Activated CD4-positive, CD25-positive, alpha-beta regulatory T cell (primary cell): ENCODE data around the gene ZMIZ1.

ENCODE experiments used
- DNase-seq, 4 experiments: peaks; one replicate each; lab custom pipeline; 2025; lab: John Stamatoyannopoulos, UW

ZMIZ1 gene

DNA sequence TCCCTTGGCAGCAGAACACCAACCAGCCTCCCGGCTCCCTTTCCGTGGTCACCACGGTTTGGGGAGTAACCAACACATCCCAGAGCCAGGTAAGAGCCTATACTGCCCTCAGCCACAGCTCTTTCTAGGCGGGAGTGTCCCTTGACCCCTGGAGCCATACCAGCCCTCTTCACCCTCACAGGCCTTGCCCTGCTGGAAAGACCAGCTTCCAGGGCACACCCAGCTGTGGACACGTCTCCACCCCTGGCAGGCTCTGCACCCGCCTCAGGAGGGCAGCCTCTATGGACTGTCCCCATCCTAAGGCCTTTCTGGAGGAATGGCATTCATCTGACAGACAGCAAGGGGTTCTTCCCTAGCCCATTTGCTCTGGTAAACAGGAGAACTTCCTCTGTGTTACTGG is 221.0 kb downstream of the ZMIZ1 start:
- no peak for DNase-seq

DNA sequence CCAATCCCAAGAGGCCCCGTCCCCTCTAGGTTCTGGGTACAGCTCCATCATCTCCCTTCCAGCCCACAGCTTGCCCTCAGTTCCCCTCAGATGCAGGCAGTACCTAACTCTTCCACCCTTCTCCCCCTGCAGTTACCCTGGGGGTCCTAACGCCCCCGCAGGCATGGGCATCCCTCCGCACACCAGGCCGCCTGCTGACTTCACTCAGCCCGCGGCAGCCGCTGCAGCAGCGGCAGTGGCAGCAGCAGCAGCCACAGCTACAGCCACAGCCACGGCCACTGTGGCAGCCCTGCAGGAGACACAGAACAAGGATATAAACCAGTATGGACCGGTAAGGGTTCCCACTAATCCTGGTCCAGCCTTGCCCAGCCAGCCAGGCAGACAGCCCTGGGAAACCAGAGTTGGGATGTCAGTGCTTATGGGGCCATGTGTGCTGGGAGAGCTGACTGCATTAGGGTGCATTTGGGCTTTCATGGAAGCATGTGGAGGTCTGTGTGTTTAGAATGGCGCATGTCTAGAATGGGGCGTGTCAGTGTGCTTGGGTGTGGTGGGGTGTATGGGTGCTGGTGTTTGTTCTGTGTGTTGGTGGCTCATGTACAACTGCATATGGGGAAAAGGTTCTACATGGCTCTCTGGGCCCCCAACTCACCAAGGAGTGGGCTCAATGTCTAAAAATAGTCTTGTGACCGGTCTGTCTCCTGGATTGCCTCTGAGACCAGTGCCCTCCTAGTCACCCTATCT is 223.4 kb downstream of the ZMIZ1 start:
- DNase-seq = no peak

DNA sequence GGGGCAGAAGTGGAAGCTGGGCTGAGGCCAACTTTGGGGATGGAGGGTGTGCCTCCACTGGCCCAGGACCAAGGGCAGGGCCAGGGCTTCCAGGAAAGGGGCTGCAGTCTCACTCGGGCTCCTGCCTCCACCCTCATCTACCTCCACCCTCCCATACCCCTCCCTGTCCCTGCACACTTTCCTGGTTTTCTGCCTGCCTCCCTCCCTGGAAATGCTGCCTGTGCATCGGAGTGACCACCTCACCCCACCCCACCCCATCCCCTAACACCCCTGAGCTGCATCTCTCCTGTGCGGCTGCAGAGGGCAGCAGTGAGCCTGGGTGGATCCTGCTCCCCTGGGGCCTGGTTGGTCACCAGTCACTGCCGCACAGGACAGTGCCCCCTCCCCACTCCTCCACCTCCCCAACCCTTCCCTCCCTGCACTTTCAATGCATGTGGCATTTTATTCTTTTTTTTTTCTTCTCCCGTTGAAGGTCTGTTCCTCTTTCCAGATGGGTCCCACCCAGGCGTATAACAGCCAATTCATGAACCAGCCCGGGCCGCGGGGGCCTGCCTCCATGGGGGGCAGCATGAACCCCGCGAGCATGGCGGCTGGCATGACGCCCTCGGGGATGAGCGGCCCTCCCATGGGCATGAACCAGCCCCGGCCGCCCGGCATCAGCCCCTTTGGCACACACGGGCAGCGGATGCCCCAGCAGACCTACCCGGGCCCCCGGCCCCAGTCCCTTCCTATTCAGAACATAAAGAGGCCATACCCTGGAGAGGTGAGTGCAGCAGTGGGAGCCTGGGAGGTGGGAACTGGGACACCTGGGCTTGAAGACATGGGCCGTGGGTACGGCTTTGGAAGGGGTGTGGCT is 224.4 kb downstream of the ZMIZ1 start:
- no peak for DNase-seq

DNA sequence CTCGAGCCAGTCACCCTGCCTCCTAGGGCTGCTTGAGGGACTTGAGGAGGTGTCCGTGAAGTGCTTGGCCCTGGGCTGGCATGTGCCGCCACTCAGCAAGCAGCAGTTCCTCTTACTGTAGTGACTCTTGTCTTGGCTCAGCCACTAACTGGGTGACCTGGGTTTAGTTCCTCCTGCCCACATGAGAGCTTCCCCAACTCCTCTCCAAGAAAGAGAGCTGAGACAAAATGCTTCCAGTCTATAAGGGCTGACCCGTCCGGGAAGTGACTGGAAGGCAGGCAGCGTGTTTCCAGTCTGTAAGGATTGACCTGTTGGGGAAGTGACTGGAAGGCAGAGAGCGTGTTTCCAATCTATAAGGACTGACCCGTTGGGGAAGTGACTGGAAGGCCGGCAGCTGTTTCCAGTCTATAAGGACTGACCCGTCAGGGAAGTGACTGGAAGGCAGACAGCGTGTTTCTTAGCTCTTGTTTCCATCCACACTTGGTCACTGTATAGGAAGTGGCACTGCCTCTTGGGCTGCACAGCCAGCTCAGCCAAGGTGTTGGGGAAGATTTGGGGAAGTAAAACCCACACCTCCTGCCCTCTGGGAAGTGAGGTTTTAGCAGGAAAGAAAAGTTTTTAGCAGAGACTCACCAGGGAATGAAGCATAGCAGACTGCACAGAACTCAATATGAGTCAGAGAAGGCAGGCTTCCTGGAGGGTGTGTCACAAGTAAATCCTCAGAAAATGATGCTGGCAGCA is 225.2 kb downstream of the ZMIZ1 start:
- no peak for DNase-seq

DNA sequence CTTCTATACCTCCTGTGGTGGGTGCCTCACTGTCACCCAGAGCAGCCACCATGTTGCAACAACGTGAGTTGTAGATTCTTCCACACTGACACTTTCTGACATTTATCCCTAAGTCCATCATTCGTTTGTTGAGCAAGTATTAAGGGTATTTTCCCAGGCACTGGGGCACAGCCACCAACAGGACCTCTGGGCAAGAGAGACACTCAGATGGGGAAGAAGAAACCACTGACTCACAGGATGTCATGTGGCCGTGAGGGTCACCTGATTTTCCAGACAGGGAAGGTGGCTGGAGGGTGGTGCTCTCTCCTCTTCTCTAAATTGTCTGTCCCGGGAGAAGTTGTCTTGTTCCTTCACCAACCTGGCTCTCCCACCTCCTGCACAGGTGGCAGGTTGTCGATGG is 226.8 kb downstream of the ZMIZ1 start:
- no peak for DNase-seq

DNA sequence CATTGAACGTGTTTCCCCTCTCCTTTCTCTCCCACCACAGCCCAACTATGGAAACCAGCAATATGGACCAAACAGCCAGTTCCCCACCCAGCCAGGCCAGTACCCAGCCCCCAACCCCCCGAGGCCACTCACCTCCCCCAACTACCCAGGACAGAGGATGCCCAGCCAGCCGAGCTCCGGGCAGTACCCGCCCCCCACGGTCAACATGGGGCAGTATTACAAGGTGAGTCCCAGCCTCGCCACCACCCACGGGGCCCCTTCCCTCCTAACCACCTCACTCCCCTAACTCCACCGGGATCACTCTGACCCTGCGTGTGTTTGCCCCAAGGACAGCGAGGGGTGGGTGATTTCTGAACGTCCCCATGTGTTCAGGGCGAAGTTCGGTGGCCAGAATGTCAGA is 227.7 kb downstream of the ZMIZ1 start:
- no peak for DNase-seq

DNA sequence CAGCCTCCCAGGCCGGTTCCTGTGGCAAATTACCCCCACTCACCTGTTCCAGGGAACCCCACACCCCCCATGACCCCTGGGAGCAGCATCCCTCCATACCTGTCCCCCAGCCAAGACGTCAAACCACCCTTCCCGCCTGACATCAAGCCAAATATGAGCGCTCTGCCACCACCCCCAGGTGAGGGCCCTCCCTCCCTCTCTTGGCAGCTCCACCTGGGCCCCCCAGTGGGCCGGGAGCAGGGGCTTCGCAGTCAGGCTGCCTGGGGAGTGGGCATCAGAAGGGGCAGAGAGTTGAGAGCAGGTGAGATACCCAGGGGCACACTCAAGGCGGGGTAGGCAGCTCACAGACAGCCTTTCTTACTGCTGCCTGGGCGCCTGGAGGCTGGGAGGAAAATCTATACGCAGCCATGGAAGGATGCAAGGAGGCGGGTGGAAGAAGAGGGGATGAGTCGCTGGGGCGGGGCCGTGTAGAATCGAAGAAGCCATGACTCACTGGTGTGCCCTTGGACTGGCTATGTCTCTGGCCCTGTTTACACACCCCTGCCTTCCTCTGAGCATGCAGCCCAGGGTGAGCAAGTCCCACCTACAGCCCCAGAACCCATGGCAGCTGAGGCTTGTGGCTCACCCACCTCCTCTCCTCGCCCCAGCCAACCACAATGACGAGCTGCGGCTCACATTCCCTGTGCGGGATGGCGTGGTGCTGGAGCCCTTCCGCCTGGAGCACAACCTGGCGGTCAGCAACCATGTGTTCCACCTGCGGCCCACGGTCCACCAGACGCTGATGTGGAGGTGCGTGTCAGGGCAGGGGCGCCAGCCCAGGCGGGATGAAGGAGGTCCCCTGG is 229.9 kb downstream of the ZMIZ1 start:
- peak in 1 of 4 experiments; percentile 22 for DNase-seq

DNA sequence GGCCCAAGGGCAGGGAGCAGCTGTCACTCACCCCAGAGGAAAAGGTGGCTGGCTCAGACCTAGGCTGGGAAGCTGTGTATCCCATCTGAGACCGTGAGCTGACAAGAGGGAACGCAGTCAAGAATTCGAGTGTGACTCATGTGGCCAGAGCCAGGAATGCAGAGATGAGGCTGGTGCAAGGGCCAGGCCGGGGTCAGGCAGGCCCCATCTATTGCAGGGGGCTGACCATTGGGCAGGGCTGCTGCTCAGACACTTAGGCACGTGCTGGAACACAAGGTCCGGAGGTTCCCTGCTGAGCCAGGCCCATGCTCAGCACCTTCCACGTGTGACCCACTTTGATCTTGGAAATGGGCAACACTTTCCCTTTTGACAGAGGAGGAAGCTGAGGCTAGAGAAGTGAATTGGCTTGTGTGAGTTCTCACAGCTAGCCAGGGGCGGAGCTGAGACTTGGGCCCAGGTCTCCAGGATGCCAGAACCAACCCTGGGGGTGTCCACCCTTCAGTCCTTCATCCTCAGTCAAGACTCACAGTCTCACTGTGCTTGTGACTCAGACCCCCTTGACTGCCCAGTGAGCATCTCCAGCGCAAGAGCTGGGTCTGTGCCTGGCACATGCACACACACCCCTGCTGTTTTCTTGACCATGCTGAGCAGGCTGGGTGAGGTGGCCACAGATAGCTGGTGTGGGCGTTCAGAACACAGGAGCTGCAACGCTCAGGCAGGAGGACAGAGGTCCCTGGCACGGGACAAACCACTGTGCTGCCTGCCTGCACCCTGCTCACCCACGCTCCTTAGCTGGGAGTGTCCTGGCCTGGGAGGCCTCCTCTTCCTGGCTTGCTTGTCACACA is 230.9 kb downstream of the ZMIZ1 start:
- DNase-seq = no peak

DNA sequence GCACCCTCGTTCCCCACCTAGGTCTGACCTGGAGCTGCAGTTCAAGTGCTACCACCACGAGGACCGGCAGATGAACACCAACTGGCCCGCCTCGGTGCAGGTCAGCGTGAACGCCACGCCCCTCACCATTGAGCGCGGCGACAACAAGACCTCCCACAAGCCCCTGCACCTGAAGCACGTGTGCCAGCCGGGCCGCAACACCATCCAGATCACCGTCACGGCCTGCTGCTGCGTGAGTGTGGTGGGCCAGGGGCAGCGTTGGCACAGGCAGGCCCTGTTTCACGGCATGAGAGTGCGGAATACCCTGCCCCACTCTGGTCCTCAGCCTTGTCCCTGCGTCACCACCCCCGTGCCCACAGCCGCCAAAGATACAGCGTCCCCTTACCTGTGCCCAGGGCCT is 231.9 kb downstream of the ZMIZ1 start:
- no peak for DNase-seq

DNA sequence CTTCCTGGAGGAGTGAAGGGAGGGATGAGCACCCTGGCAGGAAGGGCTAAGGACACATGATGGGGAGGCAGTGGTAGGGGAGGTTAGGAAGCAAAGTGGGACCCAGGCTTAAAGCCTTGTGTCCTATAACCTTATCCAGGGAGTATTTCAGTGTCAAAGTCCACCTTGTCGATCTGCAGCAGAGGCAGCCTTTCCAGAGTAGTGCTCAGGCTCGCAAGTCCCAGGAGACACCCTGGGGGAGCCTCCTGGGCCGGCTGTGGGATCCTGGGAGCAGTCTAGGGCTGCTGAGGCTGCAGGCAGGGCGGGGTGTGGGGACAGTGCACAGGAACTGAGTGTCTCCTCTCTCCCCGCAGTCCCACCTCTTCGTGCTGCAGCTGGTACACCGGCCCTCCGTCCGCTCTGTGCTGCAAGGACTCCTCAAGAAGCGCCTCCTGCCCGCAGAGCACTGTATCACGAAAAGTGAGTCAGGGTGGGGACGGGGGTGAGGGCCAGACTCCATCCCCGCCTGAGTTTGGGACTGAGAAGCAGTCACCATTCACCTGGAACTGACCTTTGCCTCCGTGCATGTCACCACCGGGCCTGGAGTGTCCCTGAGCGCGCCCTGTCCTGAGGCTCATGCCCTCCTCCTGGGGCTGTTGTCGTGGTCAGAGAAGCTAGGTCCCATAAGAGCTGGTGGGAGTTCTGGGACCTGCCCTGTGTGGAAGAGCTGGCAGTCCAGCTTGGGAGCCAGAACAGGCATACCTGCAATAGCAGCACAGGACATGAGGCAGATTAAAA is 233.2 kb downstream of the ZMIZ1 start:
- DNase-seq = no peak

DNA sequence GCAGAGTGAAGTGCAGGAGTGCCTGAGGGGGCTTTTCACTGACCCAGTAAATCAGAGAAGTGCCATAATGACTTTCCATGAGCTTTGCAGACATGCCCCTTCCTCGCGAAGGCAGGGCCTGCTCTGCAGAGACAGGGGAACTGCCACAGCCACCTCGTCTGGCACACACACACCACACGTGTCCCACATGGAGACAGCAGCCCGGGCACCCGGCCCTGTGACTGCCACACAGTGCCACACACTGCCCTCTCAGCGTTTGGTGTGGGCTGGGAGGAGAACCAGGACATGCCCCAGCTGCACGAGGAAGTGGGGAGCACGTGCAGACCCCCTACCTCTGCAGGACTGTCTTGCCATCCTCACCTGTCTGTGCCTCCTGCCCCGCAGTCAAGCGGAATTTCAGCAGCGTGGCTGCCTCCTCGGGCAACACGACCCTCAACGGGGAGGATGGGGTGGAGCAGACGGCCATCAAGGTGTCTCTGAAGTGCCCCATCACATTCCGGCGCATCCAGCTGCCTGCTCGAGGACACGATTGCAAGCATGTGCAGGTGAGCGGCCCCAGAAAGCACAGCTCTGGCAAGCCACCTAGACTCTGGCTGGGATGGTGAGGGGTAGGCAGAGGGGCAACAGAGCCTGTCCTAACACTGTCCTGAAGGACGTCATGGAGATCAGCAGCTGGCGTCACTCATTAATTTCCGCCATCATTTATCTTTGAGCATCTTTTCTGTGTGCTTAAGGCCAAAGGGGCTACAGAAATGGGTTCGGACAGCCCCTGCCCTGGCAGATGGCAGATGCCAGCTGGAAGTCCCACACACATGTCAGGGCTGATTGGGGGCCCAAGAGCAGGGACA is 235.1 kb downstream of the ZMIZ1 start:
- DNase-seq = no peak

DNA sequence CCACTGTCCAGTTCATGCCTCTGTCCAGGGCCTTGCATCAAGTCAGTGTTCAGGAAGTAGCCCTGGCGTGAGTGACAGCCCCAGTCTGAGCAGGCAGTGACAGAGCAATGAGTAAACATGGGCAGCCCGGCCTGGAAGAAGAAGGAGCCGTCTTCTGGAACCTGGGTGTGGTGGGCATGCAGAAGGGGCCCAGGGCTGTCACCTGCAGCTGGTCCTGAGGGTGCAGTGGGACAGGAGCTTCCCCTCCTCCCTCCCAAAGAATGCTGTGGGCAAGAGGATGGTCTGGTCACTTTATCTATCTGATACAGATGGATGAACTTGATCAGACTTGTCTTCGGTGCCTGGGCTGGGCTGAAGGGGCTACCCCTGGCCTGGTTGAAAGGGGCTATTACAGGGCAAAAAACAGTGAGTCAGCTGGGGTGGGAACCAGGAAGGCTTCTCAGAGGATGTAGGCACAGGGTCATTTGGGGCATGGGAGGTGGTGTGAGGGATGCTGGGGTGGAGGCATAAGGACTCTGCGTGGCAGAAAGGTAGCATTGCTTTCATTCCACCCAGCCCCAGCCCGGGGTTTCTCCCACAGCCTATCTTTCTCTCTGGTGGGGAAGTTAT is 235.8 kb downstream of the ZMIZ1 start:
- no peak for DNase-seq

DNA sequence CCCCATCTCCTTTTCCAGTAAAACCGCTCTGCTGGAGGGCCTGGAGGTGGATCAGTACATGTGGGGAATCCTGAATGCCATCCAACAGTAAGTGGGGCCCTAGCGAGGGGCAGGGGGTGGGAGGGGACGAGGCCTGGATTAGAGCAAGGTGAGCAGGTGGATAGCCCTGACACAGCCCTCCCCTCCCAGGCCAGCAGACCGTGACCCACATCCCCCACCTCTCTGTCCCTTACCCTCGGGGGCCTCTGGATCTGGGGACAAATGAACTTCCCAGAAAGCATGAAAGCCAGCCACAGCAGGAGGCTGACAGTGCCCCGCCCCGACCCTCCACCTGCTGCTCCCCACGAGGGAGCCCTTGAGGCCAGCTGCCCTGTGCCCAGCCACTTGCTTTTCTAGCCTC is 236.7 kb downstream of the ZMIZ1 start:
- DNase-seq = no peak

DNA sequence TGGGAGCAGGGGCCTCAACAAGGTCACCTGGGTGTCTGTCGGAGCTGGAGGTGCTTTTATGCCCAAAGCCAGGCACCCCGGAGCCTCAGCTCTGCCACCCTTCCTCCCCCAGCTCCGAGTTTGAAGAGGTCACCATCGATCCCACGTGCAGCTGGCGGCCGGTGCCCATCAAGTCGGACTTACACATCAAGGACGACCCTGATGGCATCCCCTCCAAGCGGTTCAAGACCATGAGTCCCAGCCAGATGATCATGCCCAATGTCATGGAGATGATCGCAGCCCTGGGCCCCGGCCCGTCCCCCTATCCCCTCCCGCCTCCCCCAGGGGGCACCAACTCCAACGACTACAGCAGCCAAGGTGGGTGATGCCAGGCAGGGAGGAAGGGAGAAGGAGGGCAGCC is 237.2 kb downstream of the ZMIZ1 start:
- DNase-seq = no peak

DNA sequence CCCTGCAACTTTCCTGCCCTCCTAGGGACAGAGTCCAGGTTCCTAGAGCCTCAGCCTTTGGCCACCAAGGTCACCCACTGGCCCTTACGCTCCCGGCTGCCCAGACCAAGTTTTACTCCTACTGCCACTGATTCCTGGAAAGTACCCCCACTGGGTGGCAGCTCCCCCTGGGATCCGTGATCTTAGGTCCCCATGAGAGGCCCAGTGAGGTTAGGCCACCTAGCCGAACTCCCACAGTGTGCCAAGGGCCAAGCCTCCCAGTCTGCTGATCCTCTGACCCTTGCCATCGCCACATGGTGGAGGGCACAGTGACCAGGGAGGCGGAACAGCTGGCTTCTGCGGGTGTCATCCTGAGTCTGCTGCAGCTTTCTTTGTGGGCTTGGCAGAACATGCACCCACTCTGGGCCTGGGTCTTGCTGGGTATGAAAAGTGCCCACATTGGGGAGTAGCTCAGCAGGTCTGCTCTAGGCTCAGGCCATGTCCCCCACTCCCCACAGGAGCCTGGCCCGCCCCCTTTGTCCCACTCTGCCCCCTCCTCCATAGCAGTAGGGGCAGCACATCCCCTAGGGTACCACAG is 238.0 kb downstream of the ZMIZ1 start:
- DNase-seq = no peak

DNA sequence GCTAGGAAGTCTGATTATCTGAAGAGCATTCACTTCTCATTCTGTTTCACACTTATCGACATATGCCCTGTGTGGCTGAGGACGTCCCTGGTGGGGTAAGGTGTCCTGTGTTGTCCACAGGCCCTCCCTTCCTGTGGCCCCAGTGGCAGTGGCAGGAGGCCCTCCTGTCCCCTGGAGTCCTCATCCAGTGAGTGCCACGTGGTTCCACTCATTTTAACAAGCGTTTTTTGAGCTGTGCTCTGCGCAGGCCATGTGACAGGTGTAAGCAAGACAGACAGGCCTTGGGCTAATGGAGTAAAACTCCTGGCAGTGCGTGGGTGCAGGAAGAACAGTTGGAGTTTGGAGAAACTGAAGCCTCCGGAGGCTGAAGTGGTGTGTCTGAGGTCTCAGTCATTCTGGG is 239.2 kb downstream of the ZMIZ1 start:
- no peak for DNase-seq

DNA sequence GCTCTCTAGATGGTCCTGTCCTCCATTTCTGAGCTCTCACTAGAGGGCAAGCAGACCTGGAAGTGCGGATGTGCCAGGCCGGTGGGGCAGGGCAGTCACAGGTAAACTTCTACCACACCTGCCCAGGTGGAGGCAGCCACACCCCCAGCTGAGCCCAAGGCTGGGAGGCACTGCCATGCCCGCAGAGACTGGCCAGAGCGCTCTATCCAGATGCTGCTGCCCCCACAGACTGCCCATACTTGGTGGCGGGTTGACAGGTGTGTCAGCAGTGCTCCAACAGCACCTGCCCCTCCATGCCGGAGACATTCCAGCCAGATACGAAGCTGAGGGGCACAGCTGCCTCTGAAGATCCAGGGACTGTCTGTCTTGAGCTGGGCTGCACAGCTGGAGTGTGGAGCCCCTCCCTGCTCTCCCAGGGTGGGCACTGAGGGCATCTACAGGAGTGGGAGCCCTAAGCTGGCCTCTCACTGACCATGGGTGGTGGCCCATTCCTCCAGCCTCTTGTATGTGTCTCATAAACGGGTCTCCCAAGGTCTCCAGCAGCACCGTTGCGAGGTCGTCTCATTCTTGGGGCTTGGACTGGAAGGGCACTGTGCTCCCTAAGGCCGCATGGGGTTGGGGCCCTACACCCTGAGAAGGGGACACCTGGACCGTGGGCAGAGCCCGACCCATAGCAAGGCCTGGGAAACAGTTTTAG is 240.4 kb downstream of the ZMIZ1 start:
- DNase-seq = no peak
